T-cell (primary cell): Measurements from ENCODE around the gene DOCK4. TPM values are rescaled to one million over a fixed set of nuclear protein-coding genes. Genes with fewer than 3 reads are reported as not detected.
A peak's percentile ranks its signal among the peaks of the same experiment; 100 is the strongest.

Source experiments
- ATAC-seq, 4 experiments: fragments of 200-7000 bp in 3 of 4; fragments of 150-1000 bp in 1 of 4; cut with Tn5 transposase; replicated peaks in 1 of 4; 1 replicate in 3 of 4; 2 replicates in 1 of 4; pipeline ENCODE4 v1.10.0; 2021; ENCODE audit warnings: moderate library complexity in 3 of 4, mild to moderate bottlenecking in 2 of 4, moderate number of reproducible peaks in 1 of 4
- CTCF ChIA-PET, 2 donors: fragments of 300-600 bp; sonication (Branson Sonifier 250); formaldehyde crosslinking; loops; one replicate each; lab custom pipeline; 2022; ENCODE audit warnings: antibody characterized with exemption in 2 of 2; lab: Charles Lee
- POLR2A ChIA-PET, 2 donors: fragments of 300-600 bp; sonication (Branson Sonifier 250); formaldehyde crosslinking; loops; one replicate each; lab custom pipeline; 2022; ENCODE audit warnings: antibody characterized with exemption in 2 of 2; lab: Charles Lee
- DNase-seq, 35 experiments: peaks; one replicate each; pipeline versions ENCODE4 v3.0.0 to v3.0.0-alpha.2; 2013 to 2023
- H3K27ac ChIP-seq: one replicate; pipeline ENCODE4 v1.5.1; 2013; ENCODE audit warnings: low read length
- H3K27me3 ChIP-seq, 2 experiments: replicated peaks in 1 of 2; 1 replicate in 1 of 2; 2 replicates in 1 of 2; pipeline versions ENCODE4 v1.6.1 to v1.7.0; 2013; ENCODE audit warnings: low read length in 1 of 2, mixed read lengths in 1 of 2; ENCODE audit not compliant: control insufficient read depth in 2 of 2, insufficient read depth in 2 of 2; ENCODE audit errors: extremely low read depth in 1 of 2
- H3K36me3 ChIP-seq, 2 donors: 1 replicate in 1 of 2; 2 replicates in 1 of 2; pipeline versions ENCODE4 v1.6.1 to v1.7.0; 2013; ENCODE audit warnings: low read length in 1 of 2; ENCODE audit not compliant: control insufficient read depth in 2 of 2, insufficient read depth in 1 of 2; ENCODE audit errors: extremely low read depth in 1 of 2
- H3K4me1 ChIP-seq, 2 experiments: 1 replicate in 1 of 2; 2 replicates in 1 of 2; pipeline versions ENCODE4 v1.6.1 to v1.7.0; 2013; ENCODE audit warnings: low read length in 2 of 2, mixed read lengths in 1 of 2; ENCODE audit not compliant: insufficient read depth in 2 of 2, control insufficient read depth in 1 of 2; ENCODE audit errors: extremely low read depth in 1 of 2
- H3K4me3 ChIP-seq, 2 donors: 1 replicate in 1 of 2; 2 replicates in 1 of 2; pipeline versions ENCODE4 v1.5.1 to v1.7.0; 2013; ENCODE audit warnings: mild to moderate bottlenecking in 2 of 2, low read length in 1 of 2, moderate library complexity in 1 of 2; ENCODE audit not compliant: control insufficient read depth in 1 of 2; ENCODE audit errors: extremely low read depth in 1 of 2
- H3K9me3 ChIP-seq: 2 replicates; pipeline ENCODE4 v1.7.0; 2013
- H3K27ac Mint-ChIP-seq, 2 donors: one replicate each; pipeline ENCODE4 v1.8.0; 2020 to 2021; ENCODE audit warnings: mild to moderate bottlenecking in 2 of 2, mixed read lengths in 2 of 2
- H3K27me3 Mint-ChIP-seq, 2 donors: one replicate each; pipeline ENCODE4 v1.8.0; 2021 to 2022; ENCODE audit warnings: mixed read lengths in 2 of 2
- H3K36me3 Mint-ChIP-seq: one replicate; pipeline ENCODE4 v1.8.0; 2021; ENCODE audit warnings: mixed read lengths
- H3K4me1 Mint-ChIP-seq, 3 donors: one replicate each; pipeline ENCODE4 v1.8.0; 2020 to 2022; ENCODE audit warnings: mixed read lengths in 3 of 3, mild to moderate bottlenecking in 1 of 3
- H3K4me3 Mint-ChIP-seq, 3 donors: one replicate each; pipeline ENCODE4 v1.8.0; 2020 to 2022; ENCODE audit warnings: mild to moderate bottlenecking in 3 of 3, mixed read lengths in 3 of 3, moderate library complexity in 3 of 3
- H3K9me3 Mint-ChIP-seq, 3 donors: one replicate each; pipeline ENCODE4 v1.8.0; 2020 to 2022; ENCODE audit warnings: mixed read lengths in 3 of 3
- WGBS: methylation state at CpG from one replicate; pipeline ENCODE4 v1.1.5; 2013; ENCODE audit warnings: missing lambda C conversion rate; ENCODE audit not compliant: insufficient coverage; 5-methylcytosine and 5-hydroxymethylcytosine counted together
- total RNA-seq, 35 experiments: library from RNA in 6 of 35; stranded (reverse) in 6 of 35; fragments of 120-200 nt in 1 of 35; gene quantifications; one replicate each; pipeline versions ENCODE4 v1.2.1 to v1.2.4 and lab custom pipeline; 2013 to 2026

The DOCK4 gene
- total RNA-seq, 5 donors from 2014 or later (not counting 1 experiment from before 2014, with no cell fraction given), result 0.35 to 1.4 (median 0.85) TPM

GRCh38 chr7:112093409-112093808 lies 112.8 kb downstream of the DOCK4 start:
- no CpG with 5 or more reads among the region's 5 CpGs for WGBS
- POLR2A ChIA-PET, result interaction anchor here in 1 of 2 donors (0.7 kb wide), 1 partner anchor 14 kb away, joined by 5 read pairs; no protein-coding TSS in a partner anchor
- ATAC-seq (no peak), DNase-seq (no peak)
- H3K27me3 ChIP-seq, result no peaks in the 10 kb centered on the region
- H3K27ac ChIP-seq, result no peak overlapping the region
- no peak overlapping the region for H3K4me3 Mint-ChIP-seq
- H3K4me1 Mint-ChIP-seq, result no peaks in the 10 kb centered on the region
- H3K36me3 ChIP-seq, result no peaks in the 10 kb centered on the region
- H3K27me3 Mint-ChIP-seq, result peaks cover 2 to 11% of the 10 kb centered on the region in 2 donors
- no peak overlapping the region for H3K4me3 ChIP-seq
- no peak overlapping the region for H3K27ac Mint-ChIP-seq
- no peaks in the 10 kb centered on the region for H3K36me3 Mint-ChIP-seq
- CTCF ChIA-PET, result no interaction called here
- H3K9me3 Mint-ChIP-seq, result no peaks in the 10 kb centered on the region
- no peaks in the 10 kb centered on the region for H3K4me1 ChIP-seq
- H3K9me3 ChIP-seq, result no peaks in the 10 kb centered on the region

- ChIA-PET POLR2A (interaction anchor here in 1 of 2 donors (0.7 kb wide), 1 partner anchor 15 kb away, joined by 5 read pairs; no protein-coding TSS in a partner anchor), CTCF (no interaction called here)
- no peak for DNase-seq
- Histone ChIP-seq H3K27me3 (no peaks in the 10 kb centered on the region), H3K4me1 (no peaks in the 10 kb centered on the region), H3K27ac (no peak overlapping the region), H3K4me3 (no peak overlapping the region), H3K36me3 (no peaks in the 10 kb centered on the region), H3K9me3 (no peaks in the 10 kb centered on the region)
- Mint-ChIP-seq H3K36me3 (no peaks in the 10 kb centered on the region), H3K27me3 (peaks cover 2 to 11% of the 10 kb centered on the region in 2 donors), H3K4me1 (no peaks in the 10 kb centered on the region), H3K4me3 (no peak overlapping the region), H3K9me3 (no peaks in the 10 kb centered on the region), H3K27ac (no peak overlapping the region)
- WGBS, result 86% methylated on average over 1 of the region's 5 CpGs
- no peak for ATAC-seq
Measured at GRCh38 chr7:112092709-112093395, 113.3 kb downstream of the DOCK4 start.

- Mint-ChIP-seq H3K9me3 (no peaks in the 10 kb centered on the region), H3K36me3 (no peaks in the 10 kb centered on the region), H3K4me1 (no peaks in the 10 kb centered on the region), H3K27me3 (peaks cover 2 to 11% of the 10 kb centered on the region in 2 donors), H3K27ac (no peak overlapping the region), H3K4me3 (no peak overlapping the region)
- Histone ChIP-seq H3K4me3 (no peak overlapping the region), H3K36me3 (no peaks in the 10 kb centered on the region), H3K9me3 (no peaks in the 10 kb centered on the region), H3K27ac (no peak overlapping the region), H3K27me3 (no peaks in the 10 kb centered on the region), H3K4me1 (no peaks in the 10 kb centered on the region)
- no peak for DNase-seq
- CTCF ChIA-PET, result no interaction called here
- ATAC-seq, result no peak
- 90% methylated on average over 7 of the region's 8 CpGs for WGBS
- POLR2A ChIA-PET, result no interaction called here
Measured at GRCh38 chr7:112092306-112092705, 113.9 kb downstream of the DOCK4 start.

- 70% methylated on average over 2 of the region's 3 CpGs for WGBS
Measured at GRCh38 chr7:112091768-112092167, 114.4 kb downstream of the DOCK4 start.

DNA sequence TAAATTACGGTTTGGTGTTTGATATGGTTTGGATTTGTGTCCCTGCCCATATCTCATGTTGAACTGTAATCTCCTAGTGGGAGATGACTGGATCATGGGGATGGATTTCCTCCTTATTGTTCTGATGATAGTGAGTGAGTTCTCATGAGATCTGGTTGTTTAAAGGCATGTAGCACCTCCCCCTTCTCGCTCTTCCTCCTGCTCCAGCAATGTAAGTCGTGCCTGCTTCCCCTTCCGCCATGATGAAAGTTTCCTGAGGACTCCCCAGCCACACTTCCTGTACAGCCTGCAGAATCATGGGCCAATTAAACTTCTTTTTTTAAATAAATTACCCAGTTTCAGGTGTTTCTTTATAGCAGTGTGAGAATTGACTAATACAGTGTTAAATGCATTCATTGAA lies 116.6 kb downstream of the DOCK4 start:
- Histone ChIP-seq H3K36me3 (no peaks in the 10 kb centered on the region), H3K9me3 (no peaks in the 10 kb centered on the region), H3K4me3 (no peak overlapping the region), H3K27me3 (no peaks in the 10 kb centered on the region), H3K27ac (no peak overlapping the region), H3K4me1 (no peaks in the 10 kb centered on the region)
- Mint-ChIP-seq H3K4me3 (no peak overlapping the region), H3K4me1 (no peaks in the 10 kb centered on the region), H3K9me3 (no peaks in the 10 kb centered on the region), H3K27me3 (peaks cover 2 to 4% of the 10 kb centered on the region in 2 donors), H3K36me3 (no peaks in the 10 kb centered on the region), H3K27ac (no peak overlapping the region)
- ChIA-PET CTCF (no interaction called here), POLR2A (no interaction called here)
- no peak for ATAC-seq
- peak in 1 of 35 experiments; percentile 12 for DNase-seq
- no CpG with 5 or more reads among the region's 4 CpGs for WGBS

More at GRCh38 chr7:112091768-112092167, 114.4 kb downstream of the DOCK4 start:
- Histone ChIP-seq H3K4me1 (no peaks in the 10 kb centered on the region), H3K9me3 (no peaks in the 10 kb centered on the region), H3K27ac (no peak overlapping the region), H3K4me3 (no peak overlapping the region), H3K36me3 (no peaks in the 10 kb centered on the region), H3K27me3 (no peaks in the 10 kb centered on the region)
- peaks cover 2 to 8% of the 10 kb centered on the region in 2 donors for H3K27me3 Mint-ChIP-seq
- CTCF ChIA-PET, result no interaction called here
- DNase-seq, result no peak
- ATAC-seq, result no peak
- H3K27ac Mint-ChIP-seq, result no peak overlapping the region
- no peaks in the 10 kb centered on the region for H3K9me3 Mint-ChIP-seq
- no peak overlapping the region for H3K4me3 Mint-ChIP-seq
- H3K36me3 Mint-ChIP-seq, result no peaks in the 10 kb centered on the region
- H3K4me1 Mint-ChIP-seq, result no peaks in the 10 kb centered on the region
- POLR2A ChIA-PET, result no interaction called here

DNA sequence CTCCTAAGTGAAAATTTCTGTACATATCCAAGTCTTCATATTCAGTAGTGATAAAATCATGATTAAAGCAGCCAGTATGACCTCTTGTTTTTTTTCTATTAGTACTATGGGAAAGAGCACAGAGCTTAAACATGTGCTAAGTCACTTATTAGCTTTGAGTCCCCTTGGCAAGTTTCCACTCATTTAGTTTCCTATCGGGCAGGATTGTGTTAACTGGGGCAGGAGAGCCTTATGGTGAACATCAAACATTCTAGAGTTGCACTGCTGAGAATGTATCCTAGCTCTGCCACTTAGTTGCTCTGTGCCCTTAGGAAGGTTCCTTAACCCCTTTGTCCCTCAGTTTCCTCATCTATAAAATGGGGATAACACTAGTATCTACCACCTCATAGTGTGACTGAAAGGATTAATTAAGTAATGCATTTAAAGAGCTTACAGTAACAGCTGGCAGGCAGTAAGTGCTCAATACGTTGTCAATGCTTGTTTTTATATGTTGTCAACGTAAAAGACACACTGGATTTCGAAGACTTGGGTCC lies 117.6 kb downstream of the DOCK4 start:
- CTCF ChIA-PET, result no interaction called here
- Histone ChIP-seq H3K36me3 (no peaks in the 10 kb centered on the region), H3K9me3 (no peaks in the 10 kb centered on the region), H3K4me1 (no peaks in the 10 kb centered on the region), H3K4me3 (no peak overlapping the region), H3K27ac (no peak overlapping the region), H3K27me3 (no peaks in the 10 kb centered on the region)
- POLR2A ChIA-PET, result no interaction called here
- WGBS, result no CpG with 5 or more reads among the region's 4 CpGs
- Mint-ChIP-seq H3K27me3 (peaks cover 2 to 4% of the 10 kb centered on the region in 2 donors), H3K9me3 (no peaks in the 10 kb centered on the region), H3K27ac (no peak overlapping the region), H3K36me3 (no peaks in the 10 kb centered on the region), H3K4me3 (no peak overlapping the region), H3K4me1 (no peaks in the 10 kb centered on the region)
- DNase-seq (no peak), ATAC-seq (no peak)
